H1 (cell line): Measurements from ENCODE around the gene OR8B8. TPM values are rescaled to one million over a fixed set of nuclear protein-coding genes. Genes with fewer than 3 reads are reported as not detected.

Experiments used
- CTCF ChIA-PET: fragments of 300-600 bp; sonication (Branson Sonifier 250); formaldehyde crosslinking; loops from one replicate; lab custom pipeline; 2021; ENCODE audit not compliant: partially characterized antibody; lab: Charles Lee
- POLR2A ChIA-PET: fragments of 300-600 bp; sonication (Branson Sonifier 250); formaldehyde crosslinking; loops from one replicate; lab custom pipeline; 2021; ENCODE audit warnings: inconsistent platforms; ENCODE audit not compliant: partially characterized antibody; lab: Charles Lee
- DNase-seq, 2 experiments: peaks; one replicate each; pipeline versions ENCODE4 v3.0.0 to v3.0.0-alpha.2; 2010 to 2022; ENCODE audit warnings: low spot score in 2 of 2, low read depth in 1 of 2, mixed read lengths in 1 of 2
- FAIRE-seq: peaks from 2 replicates; lab custom pipeline; 2011; peaks lifted over from hg19 to GRCh38; lab: Jason Lieb, UNC
- H2AFZ ChIP-seq: 2 replicates; pipeline ENCODE4 v1.8.1; 2012; ENCODE audit warnings: low read length, inconsistent platforms
- H2AK5ac ChIP-seq: 2 replicates; pipeline ENCODE4 v1.6.1; 2013; ENCODE audit warnings: low read depth, low read length
- H2BK120ac ChIP-seq: replicated peaks from 2 replicates; pipeline ENCODE3; 2013; ENCODE audit warnings: low read depth, low read length, inconsistent platforms
- H2BK12ac ChIP-seq: 2 replicates; pipeline ENCODE4 v1.6.1; 2013; ENCODE audit warnings: low read depth, low read length
- H2BK15ac ChIP-seq: 2 replicates; pipeline ENCODE4 v1.6.1; 2013; ENCODE audit warnings: low read length
- H2BK20ac ChIP-seq: 2 replicates; pipeline ENCODE4 v1.6.1; 2013; ENCODE audit warnings: low read length
- H2BK5ac ChIP-seq: 2 replicates; pipeline ENCODE4 v1.6.1; 2013; ENCODE audit warnings: low read depth, low read length
- H3K14ac ChIP-seq: 2 replicates; pipeline ENCODE4 v1.6.1; 2013; ENCODE audit warnings: inconsistent platforms; ENCODE audit not compliant: insufficient read length
- H3K18ac ChIP-seq: 2 replicates; pipeline ENCODE4 v1.6.1; 2013; ENCODE audit warnings: low read length; ENCODE audit errors: extremely low read depth
- H3K23ac ChIP-seq: 2 replicates; pipeline ENCODE4 v1.6.1; 2013; ENCODE audit warnings: inconsistent platforms; ENCODE audit not compliant: insufficient read length
- H3K23me2 ChIP-seq: 2 replicates; pipeline ENCODE4 v1.6.1; 2013; ENCODE audit warnings: low read depth, low read length
- H3K27ac ChIP-seq: 2 replicates; pipeline ENCODE4 v1.6.1; 2011; ENCODE audit warnings: low read depth, low read length, inconsistent platforms
- H3K27me3 ChIP-seq, 4 experiments: replicated peaks in 1 of 4; 1 replicate in 1 of 4; 2 replicates in 3 of 4; pipeline versions ENCODE4 v1.6.1 to v1.8.1; 2011 to 2013; ENCODE audit warnings: low read length in 3 of 4, mild to moderate bottlenecking in 3 of 4, inconsistent platforms in 2 of 4, mixed read lengths in 2 of 4, moderate library complexity in 1 of 4; ENCODE audit not compliant: control insufficient read depth in 3 of 4, insufficient read depth in 3 of 4; ENCODE audit errors: extremely low read depth in 1 of 4
- H3K36me3 ChIP-seq, 4 experiments: 2 replicates each; pipeline versions ENCODE4 v1.6.1 to v1.8.1; 2011 to 2013; ENCODE audit warnings: mild to moderate bottlenecking in 4 of 4, low read length in 3 of 4, moderate library complexity in 2 of 4, control low read depth in 1 of 4, inconsistent platforms in 1 of 4; ENCODE audit not compliant: insufficient read depth in 4 of 4, control insufficient read depth in 2 of 4
- H3K4ac ChIP-seq: replicated peaks from 2 replicates; pipeline ENCODE3; 2013; ENCODE audit warnings: low read length, low read depth, mixed read lengths, inconsistent platforms; ENCODE audit not compliant: insufficient read length
- H3K4me1 ChIP-seq, 4 experiments: replicated peaks in 1 of 4; 1 replicate in 1 of 4; 2 replicates in 3 of 4; pipeline versions ENCODE4 v1.6.1 to v1.8.1; 2011 to 2013; ENCODE audit warnings: low read length in 3 of 4, inconsistent platforms in 2 of 4, mixed read lengths in 1 of 4; ENCODE audit not compliant: insufficient read depth in 4 of 4, control insufficient read depth in 3 of 4
- H3K4me2 ChIP-seq, 2 experiments: 2 replicates each; pipeline versions ENCODE4 v1.6.1 to v1.8.1; 2011 to 2013; ENCODE audit warnings: low read depth in 2 of 2, low read length in 2 of 2, control low read depth in 1 of 2, inconsistent platforms in 1 of 2, mild to moderate bottlenecking in 1 of 2; ENCODE audit not compliant: insufficient read depth in 1 of 2
- H3K4me3 ChIP-seq, 4 experiments: fragments of 200-600, 300-600 bp in 1 of 4; sonication (generic), shearing (Covaris generic), sonication (Bioruptor Twin) in 1 of 4; 2 replicates each; pipeline versions ENCODE4 v1.5.1 to v1.8.1; 2011 to 2016; ENCODE audit warnings: low read length in 4 of 4, low read depth in 3 of 4, control low read depth in 2 of 4, inconsistent platforms in 2 of 4, mild to moderate bottlenecking in 2 of 4, mixed read lengths in 1 of 4, moderate library complexity in 1 of 4; ENCODE audit not compliant: insufficient read depth in 2 of 4; ENCODE audit errors: extremely low read depth in 1 of 4
- H3K56ac ChIP-seq: replicated peaks from 2 replicates; pipeline ENCODE3; 2013; ENCODE audit warnings: low read depth, mild to moderate bottlenecking, mixed read lengths, low read length, inconsistent platforms; ENCODE audit not compliant: insufficient read length
- H3K79me1 ChIP-seq: 2 replicates; pipeline ENCODE4 v1.6.1; 2013; ENCODE audit warnings: low read depth, low read length, control low read depth
- H3K79me2 ChIP-seq, 2 experiments: 2 replicates each; pipeline versions ENCODE4 v1.6.1 to v1.8.1; 2012 to 2013; ENCODE audit warnings: low read length in 2 of 2, mild to moderate bottlenecking in 2 of 2, inconsistent platforms in 1 of 2; ENCODE audit not compliant: insufficient read depth in 2 of 2, control insufficient read depth in 1 of 2
- H3K9ac ChIP-seq, 4 experiments: replicated peaks in 1 of 4; 1 replicate in 1 of 4; 2 replicates in 3 of 4; pipeline versions ENCODE4 v1.6.1 to v1.8.1; 2011 to 2013; ENCODE audit warnings: low read depth in 3 of 4, low read length in 3 of 4, control low read depth in 2 of 4, mild to moderate bottlenecking in 2 of 4, moderate library complexity in 2 of 4, inconsistent platforms in 1 of 4; ENCODE audit errors: extremely low read depth in 1 of 4
- H3K9me3 ChIP-seq, 2 experiments: 2 replicates each; pipeline versions ENCODE4 v1.6.1 to v1.8.1; 2012 to 2013; ENCODE audit warnings: mild to moderate bottlenecking in 2 of 2, moderate library complexity in 2 of 2, control low read depth in 1 of 2, inconsistent platforms in 1 of 2, low read depth in 1 of 2, low read length in 1 of 2, mixed read lengths in 1 of 2; ENCODE audit not compliant: insufficient read depth in 2 of 2
- H4K20me1 ChIP-seq, 2 experiments: replicated peaks in 1 of 2; 2 replicates each; pipeline versions ENCODE3 to v1.8.1; 2011 to 2013; ENCODE audit warnings: inconsistent platforms in 2 of 2, low read length in 2 of 2, mild to moderate bottlenecking in 1 of 2; ENCODE audit not compliant: insufficient read depth in 2 of 2, control insufficient read depth in 1 of 2
- H4K5ac ChIP-seq: 2 replicates; pipeline ENCODE4 v1.6.1; 2013; ENCODE audit warnings: low read length, low read depth, mixed read lengths, inconsistent platforms; ENCODE audit not compliant: insufficient read length
- H4K8ac ChIP-seq: 2 replicates; pipeline ENCODE4 v1.8.0; 2013; ENCODE audit warnings: mild to moderate bottlenecking, moderate library complexity, low read length, inconsistent platforms; ENCODE audit not compliant: insufficient read depth; ENCODE audit errors: extremely low read depth
- H4K91ac ChIP-seq: replicated peaks from 2 replicates; pipeline ENCODE3; 2013; ENCODE audit warnings: low read length, mixed read lengths, inconsistent platforms; ENCODE audit not compliant: insufficient read length
- ASH2L ChIP-seq: fragments of 200-600, 300-600 bp; sonication (generic); IDR thresholded peaks from one replicate; pipeline ENCODE4 v1.7.1; 2017; ENCODE audit warnings: low read length
- ATF3 ChIP-seq: IDR thresholded peaks from 2 replicates; pipeline ENCODE4 v1.6.1; 2011; ENCODE audit warnings: low read depth, mild to moderate bottlenecking, low read length; ENCODE audit not compliant: insufficient read depth
- BACH1 ChIP-seq: IDR thresholded peaks from 2 replicates; pipeline ENCODE4 v1.6.1; 2012; ENCODE audit warnings: low read length, improper control_type of control experiment
- BRCA1 ChIP-seq: IDR thresholded peaks from 2 replicates; pipeline ENCODE4 v1.6.1; 2012; ENCODE audit warnings: low read depth, low read length, improper control_type of control experiment
- CEBPB ChIP-seq: IDR thresholded peaks from 2 replicates; pipeline ENCODE4 v1.6.1; 2012; ENCODE audit warnings: low read depth, low read length
- CHD1 ChIP-seq: IDR thresholded peaks from 2 replicates; pipeline ENCODE4 v1.6.1; 2012; ENCODE audit warnings: low read depth, low read length, improper control_type of control experiment
- EZH2 ChIP-seq: fragments of 200-600 bp; sonication (generic); IDR thresholded peaks from 2 replicates; pipeline ENCODE4 v1.7.1; 2012; ENCODE audit warnings: low read depth, mild to moderate bottlenecking, moderate library complexity, low read length, inconsistent platforms; ENCODE audit not compliant: severe bottlenecking
- HDAC2 ChIP-seq, 2 experiments: fragments of 300-600 bp in 1 of 2; sonication (generic) in 1 of 2; IDR thresholded peaks; 2 replicates each; pipeline ENCODE4 v1.6.1; 2011 to 2012; ENCODE audit warnings: low read depth in 2 of 2, low read length in 2 of 2, mild to moderate bottlenecking in 2 of 2, moderate library complexity in 2 of 2, borderline replicate concordance in 1 of 2, inconsistent platforms in 1 of 2
- POLR2AphosphoS5 ChIP-seq: IDR thresholded peaks from 2 replicates; pipeline ENCODE4 v1.6.1; 2011; ENCODE audit warnings: low read depth, low read length
- POU5F1 ChIP-seq: IDR thresholded peaks from 2 replicates; pipeline ENCODE4 v1.6.1; 2011; ENCODE audit warnings: low read depth, mild to moderate bottlenecking, low read length, moderate library complexity
- RBBP5 ChIP-seq: IDR thresholded peaks from 2 replicates; pipeline ENCODE4 v1.7.1; 2012; ENCODE audit warnings: low read depth, mild to moderate bottlenecking, inconsistent platforms, low read length, moderate library complexity, borderline replicate concordance
- RXRA ChIP-seq: IDR thresholded peaks from 2 replicates; pipeline ENCODE4 v1.6.1; 2011; ENCODE audit warnings: low read depth, mild to moderate bottlenecking, low read length, moderate library complexity; ENCODE audit not compliant: insufficient read depth
- SP1 ChIP-seq: IDR thresholded peaks from 2 replicates; pipeline ENCODE4 v1.6.1; 2011; ENCODE audit warnings: low read depth, low read length
- SRF ChIP-seq: IDR thresholded peaks from 2 replicates; pipeline ENCODE4 v1.6.1; 2011; ENCODE audit warnings: mild to moderate bottlenecking, low read depth, low read length, moderate library complexity
- TCF12 ChIP-seq: IDR thresholded peaks from 2 replicates; pipeline ENCODE4 v1.6.1; 2011; ENCODE audit warnings: low read depth, mild to moderate bottlenecking, low read length
- ZNF274 ChIP-seq: IDR thresholded peaks from 2 replicates; pipeline ENCODE4 v1.7.0; 2012; ENCODE audit warnings: low read length, borderline replicate concordance; ENCODE audit errors: extremely low read depth
- WGBS, 2 experiments: shearing (Covaris generic) in 1 of 2; methylation state at CpG; one replicate each; pipeline versions ENCODE4 v1.1.6 to v1.1.7; 2013 to 2015; ENCODE audit warnings: low lambda C conversion rate in 2 of 2, mixed read lengths in 2 of 2, inconsistent platforms in 1 of 2, low coverage in 1 of 2, missing lambda C conversion rate in 1 of 2; ENCODE audit not compliant: insufficient replicate concordance in 2 of 2, insufficient coverage in 1 of 2, insufficient read length in 1 of 2; ENCODE audit errors: extremely low coverage in 1 of 2, missing lambda C conversion rate in 1 of 2; 5-methylcytosine and 5-hydroxymethylcytosine counted together
- polyA plus RNA-seq, 7 experiments: library from polyadenylated mRNA; depleted of rRNA in 3 of 7; stranded (reverse) in 5 of 7; unstranded in 2 of 7; fragments of >200 nt in 5 of 7; fragments of 200-250 nt in 2 of 7; gene quantifications; 1 replicate in 5 of 7; 2 replicates in 1 of 7; 4 replicates in 1 of 7; pipeline versions ENCODE4 v1.2.1 to v1.2.3, GENCODE V29; 2011 to 2013; ENCODE audit warnings: missing spikeins in 2 of 7, mixed read lengths in 2 of 7
- total RNA-seq: library from RNA; stranded (reverse); fragmentation: NEBNext Ultra II Directional; extraction: Animal tissue kit (Norgen Biotek cat#: 25700); gene quantifications from 2 replicates; pipeline ENCODE4 v1.2.1, GENCODE V29; 2021

OR8B8 gene
- total and polyA plus RNA-seq, 2 of the 8 experiments (the other 6 are each of a cell fraction or from before 2014, with no cell fraction given), result not detected

- Histone ChIP-seq H3K23me2 (no peaks in the 10 kb centered on the region; the same call in 1 of the 2 replicates), H3K9ac (no peak overlapping the region), H3K27me3 (no peaks in the 10 kb centered on the region), H3K79me2 (no peaks in the 10 kb centered on the region), H3K4me1 (peaks cover 0 to 8% (median 4%) of the 10 kb centered on the region in 4 experiments; a peak in 4 of 7 replicates), H3K79me1 (no peaks in the 10 kb centered on the region), H2BK12ac (no peak overlapping the region), H3K18ac (no peak overlapping the region), H3K23ac (no peak overlapping the region), H2BK120ac (no peak overlapping the region), H2AFZ (no peak overlapping the region), H2BK20ac (no peak overlapping the region), H4K20me1 (no peaks in the 10 kb centered on the region), H3K9me3 (no peaks in the 10 kb centered on the region), H3K4me2 (no peak overlapping the region), H4K8ac (no peak overlapping the region), H3K36me3 (no peaks in the 10 kb centered on the region), H2BK5ac (no peak overlapping the region), H3K4me3 (no peak overlapping the region), H3K14ac (no peak overlapping the region), H2BK15ac (no peak overlapping the region), H2AK5ac (no peak overlapping the region), H4K5ac (no peak overlapping the region), H3K27ac (no peak overlapping the region), H3K4ac (no peak overlapping the region), H4K91ac (no peak overlapping the region), H3K56ac (no peak overlapping the region)
- DNase-seq (no peak), FAIRE-seq (no peak)
- ChIA-PET CTCF (no interaction called here), POLR2A (no interaction called here)
- 88 to 100% methylated on average over 1 to 3 of the region's 3 CpGs for WGBS, 2 experiments
- TF ChIP-seq HDAC2 (IDR thresholded peaks at IDR 0.05; ENCODE audit: borderline replicate concordance in 1 of 2, low read depth in 2 of 2, low read length in 2 of 2) (no peak), RXRA (no peak), SRF (no peak), POU5F1 (no peak), CEBPB (no peak), SP1 (no peak), BRCA1 (no peak), TCF12 (no peak), ZNF274 (no peak), POLR2AphosphoS5 (no peak), EZH2 (no peak), ASH2L (no peak), RBBP5 (no peak), BACH1 (no peak), CHD1 (no peak), ATF3 (no peak)
Observed at GRCh38 chr11:124479561-124479960, 34.1 kb upstream of the OR8B8 start.
